RPMI7951 (cell line): ENCODE data around the gene SERPINI1. TPM values are rescaled to one million over a fixed set of nuclear protein-coding genes. Genes with fewer than 3 reads are reported as not detected.
A peak's percentile ranks its signal among the peaks of the same experiment; 100 is the strongest.

Source experiments
- DNase-seq: peaks from one replicate; pipeline ENCODE4 v3.0.0-alpha.2; 2012; ENCODE audit warnings: low read depth
- total RNA-seq: library from RNA; depleted of rRNA; stranded (reverse); fragments of >200 nt; shearing (Covaris generic); gene quantifications from 2 replicates; pipeline ENCODE4 v1.2.3, GENCODE V29; 2014

Gene SERPINI1
- total RNA-seq, 1 experiment from 2014 or later: 1.9 TPM

DNA sequence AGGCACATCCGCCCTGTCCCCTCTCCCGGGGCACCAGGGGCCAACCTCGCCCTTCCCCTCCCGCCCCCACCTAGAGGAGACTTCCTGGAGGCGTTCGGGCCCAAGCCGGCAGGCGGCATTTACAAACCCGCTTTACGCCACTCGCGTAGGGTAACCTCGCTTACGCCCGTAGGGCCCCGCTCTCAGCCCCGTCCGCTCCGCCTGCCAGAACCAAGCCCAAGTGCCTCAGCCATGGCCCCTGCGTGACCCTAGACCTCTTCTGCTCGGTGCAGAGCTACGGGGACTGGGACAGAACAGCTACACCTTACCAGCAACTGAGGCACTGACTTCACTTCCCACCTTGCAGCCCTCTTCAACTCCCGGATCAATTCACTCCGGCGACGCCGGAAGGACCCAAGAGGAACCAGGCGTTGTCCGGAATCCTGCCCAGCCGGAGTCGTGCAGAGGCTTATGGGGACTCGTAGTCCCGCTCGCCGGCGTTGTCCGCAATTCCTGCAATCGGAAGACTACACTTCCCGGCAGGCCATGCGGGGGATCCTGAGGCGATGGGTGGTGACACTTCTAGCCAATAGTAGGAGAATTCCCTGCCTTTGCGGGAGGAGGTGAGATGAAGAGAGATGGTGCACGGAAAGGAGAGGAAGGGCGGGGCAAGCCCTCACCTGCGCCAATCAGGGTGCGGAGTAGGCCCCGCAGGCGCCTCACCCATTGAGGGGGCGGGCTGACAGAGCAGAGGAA is 856 bp upstream of the SERPINI1 start, which contains the start of gene PDCD10:
TSS of gene PDCD10 (minus strand) at position 395 of the 735 bp plus-strand sequence. CDS start 14,735 bp downstream, outside the sequence.
- DNase-seq: peak; percentile 99

- no peak for DNase-seq
Measured at GRCh38 chr3:167736264-167736787, 805 bp downstream of the SERPINI1 start.

- no peak for DNase-seq
Measured at GRCh38 chr3:167736997-167737396, 1.5 kb downstream of the SERPINI1 start.

GRCh38 chr3:167738037-167738436 is 2.5 kb downstream of the SERPINI1 start:
- DNase-seq: no peak

- no peak for DNase-seq
Measured at GRCh38 chr3:167739190-167739810, 3.8 kb downstream of the SERPINI1 start.

DNA sequence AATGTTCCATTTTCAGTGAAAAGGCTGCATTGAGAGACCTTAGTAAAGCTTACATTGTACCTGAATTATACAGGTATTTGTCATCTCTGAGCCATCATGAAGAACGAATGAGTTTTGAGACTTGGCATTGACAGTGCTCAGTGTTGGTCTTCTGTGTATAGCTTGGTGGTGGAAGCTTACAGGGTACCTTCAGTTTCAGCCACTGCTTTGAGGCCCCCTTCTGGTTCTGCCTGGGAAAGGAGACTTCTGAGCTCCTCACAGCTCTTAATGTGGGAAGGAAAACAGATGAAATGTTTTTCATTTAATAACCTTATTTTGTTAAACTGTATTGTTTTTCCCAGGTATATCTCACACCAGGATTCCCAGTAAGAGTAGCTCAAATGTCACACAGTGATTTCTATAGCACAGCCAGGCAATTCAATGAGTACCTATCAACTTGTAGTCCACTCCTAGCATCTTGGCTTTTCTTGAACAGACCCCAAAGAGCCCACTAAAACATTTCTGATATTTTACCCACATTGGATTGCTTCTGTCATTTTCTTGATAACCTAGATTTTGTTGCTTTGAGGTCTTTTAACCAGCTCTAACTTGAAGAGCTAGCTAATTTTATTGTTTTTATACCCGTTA is 5.6 kb downstream of the SERPINI1 start:
- peak; percentile 32 for DNase-seq

DNA sequence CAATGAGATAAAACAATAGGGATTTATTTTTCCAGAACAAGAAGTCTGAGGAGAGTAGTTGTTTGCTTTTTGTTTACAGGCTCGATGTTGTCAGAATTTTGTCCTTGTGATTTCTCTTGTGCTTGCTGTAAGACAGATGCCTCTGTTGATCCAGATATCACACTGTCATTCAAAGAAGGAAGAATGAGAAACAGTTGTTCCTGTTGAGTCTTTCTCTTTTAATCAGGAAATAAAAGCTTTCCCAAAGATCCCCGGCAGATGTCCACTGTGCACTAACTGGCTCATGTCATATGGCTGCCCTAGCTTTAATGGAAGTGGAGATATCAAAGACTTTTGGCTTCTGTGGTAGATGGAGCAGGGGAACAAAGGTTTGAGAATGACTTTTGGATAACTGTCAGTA is 6.8 kb downstream of the SERPINI1 start:
- no peak for DNase-seq

GRCh38 chr3:167743799-167744198 is 8.3 kb downstream of the SERPINI1 start:
- peak; percentile 4 for DNase-seq

DNA sequence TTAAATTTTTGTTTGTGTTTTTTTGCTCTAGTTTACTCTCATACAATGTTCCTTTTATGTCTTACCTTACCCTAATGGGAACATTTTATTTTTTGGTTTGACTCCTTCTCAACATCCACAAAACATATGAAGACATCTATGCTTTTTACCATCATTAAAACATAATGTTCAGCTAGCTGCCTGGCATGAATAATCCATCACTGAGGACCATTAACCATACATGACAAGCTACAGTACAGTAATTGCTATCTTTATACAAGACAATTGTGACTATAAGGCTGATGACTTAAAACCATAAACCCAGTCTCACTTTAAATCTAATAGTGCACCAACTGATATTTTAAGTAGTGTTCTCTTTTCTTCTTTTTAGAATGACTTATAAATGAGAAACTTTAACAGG is 13.7 kb downstream of the SERPINI1 start:
- no peak for DNase-seq

DNA sequence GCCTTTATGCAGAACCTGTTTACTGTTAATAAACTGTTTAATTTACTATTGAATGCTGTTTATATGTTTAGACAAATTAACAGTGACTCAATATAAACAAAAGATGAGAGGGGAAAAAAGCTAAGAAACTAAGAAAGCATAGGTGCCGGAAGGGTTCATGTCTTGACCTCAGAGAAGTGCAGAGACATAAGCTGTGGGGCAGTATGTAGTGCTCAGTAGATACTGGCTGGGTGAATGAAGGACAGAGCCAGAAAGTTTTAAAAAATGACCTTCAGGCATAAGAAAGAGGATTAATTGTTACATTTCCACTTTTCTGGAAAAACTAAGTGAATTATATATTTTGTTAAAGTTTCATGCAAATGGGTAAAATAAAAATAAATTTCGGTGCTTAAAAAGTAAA is 14.2 kb downstream of the SERPINI1 start:
- no peak for DNase-seq

DNA sequence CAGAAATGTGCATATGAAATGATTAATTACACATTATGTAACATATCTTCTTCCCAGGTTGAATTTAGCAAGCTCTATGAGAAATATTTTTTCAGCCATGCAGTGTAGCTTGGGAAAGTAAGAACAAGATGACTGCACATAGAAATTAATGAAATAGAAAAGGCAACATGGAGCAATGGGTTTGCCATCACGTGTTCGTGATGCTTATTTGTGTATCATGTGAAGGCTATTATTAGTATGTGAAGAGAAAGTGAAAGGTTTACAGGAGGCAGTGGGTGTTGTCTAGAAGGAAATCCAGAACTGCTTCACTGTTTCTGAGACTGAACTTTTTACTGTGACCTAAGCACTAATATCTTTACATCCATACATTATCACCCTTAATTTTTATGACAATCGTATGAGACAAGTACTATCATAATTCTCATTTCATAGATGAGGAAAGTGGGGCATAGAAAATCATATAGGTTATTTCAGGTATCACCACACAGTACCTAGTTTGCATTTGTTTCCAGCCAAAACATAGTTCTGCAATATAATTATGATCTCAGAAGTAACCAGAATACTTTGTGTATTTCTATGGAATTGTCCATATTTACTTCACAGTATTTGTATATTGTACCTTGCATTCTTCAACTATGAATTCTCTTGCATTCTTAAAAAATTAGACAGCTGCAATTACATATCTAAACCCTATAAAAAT is 14.9 kb downstream of the SERPINI1 start:
- peak; percentile 14 for DNase-seq

DNA sequence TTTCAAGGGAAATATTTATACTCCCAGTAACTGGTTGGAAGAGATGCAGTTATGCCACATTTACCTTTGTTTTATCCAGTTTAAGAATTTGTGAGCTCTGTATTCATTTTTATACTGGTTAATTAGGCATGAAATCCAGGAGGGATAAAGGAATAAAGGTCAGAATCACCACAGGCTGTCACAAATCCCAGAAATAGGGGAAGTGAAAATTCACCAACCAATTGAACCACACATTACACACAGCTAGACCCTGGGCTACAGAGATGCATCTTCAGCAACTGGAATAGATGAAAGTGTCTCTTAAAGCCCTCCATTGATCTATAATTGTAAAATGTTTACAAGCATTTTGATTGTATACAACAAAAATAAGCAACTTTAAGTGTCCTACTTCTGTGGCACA is 18.5 kb downstream of the SERPINI1 start:
- DNase-seq: no peak

DNA sequence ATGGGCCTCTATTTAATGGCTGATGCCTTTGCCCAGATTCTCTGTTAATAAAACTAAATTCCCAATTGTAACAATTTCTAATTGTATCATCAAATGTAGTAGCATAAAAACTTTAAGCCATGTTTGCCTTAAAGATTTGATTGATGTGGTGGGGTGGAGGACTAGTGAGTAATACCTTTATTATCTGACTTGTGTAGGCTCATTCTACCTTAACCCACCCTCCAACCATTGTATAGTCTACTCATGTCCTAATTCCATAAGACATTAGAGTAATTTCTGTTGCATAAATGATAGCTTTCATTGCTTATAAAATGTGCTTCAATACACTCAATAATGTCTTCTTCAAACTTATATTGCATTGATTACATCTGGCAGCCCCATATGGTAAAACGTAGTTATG is 25.8 kb downstream of the SERPINI1 start:
- DNase-seq: no peak

DNA sequence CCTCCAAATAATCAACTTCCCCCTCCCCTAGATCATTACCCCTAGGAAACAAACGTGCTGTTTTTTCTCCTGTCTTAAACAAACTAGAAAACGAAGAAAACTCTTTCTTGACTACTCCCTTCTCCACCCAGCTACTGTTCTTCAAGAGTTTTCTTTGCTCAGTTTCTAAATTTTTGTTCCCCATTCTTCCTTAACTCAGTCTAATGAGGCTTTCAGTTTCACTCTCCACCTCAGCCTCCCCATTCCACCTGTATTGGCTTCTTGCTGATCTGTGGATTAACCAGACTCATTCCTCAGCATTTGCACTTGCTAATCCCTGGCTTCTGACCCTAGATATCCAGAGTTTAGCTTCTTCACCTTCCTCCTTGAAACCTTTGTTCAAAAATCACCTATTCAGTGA is 26.8 kb downstream of the SERPINI1 start:
- DNase-seq: no peak

- DNase-seq: no peak
Measured at GRCh38 chr3:167772992-167773391, 37.5 kb downstream of the SERPINI1 start.

DNA sequence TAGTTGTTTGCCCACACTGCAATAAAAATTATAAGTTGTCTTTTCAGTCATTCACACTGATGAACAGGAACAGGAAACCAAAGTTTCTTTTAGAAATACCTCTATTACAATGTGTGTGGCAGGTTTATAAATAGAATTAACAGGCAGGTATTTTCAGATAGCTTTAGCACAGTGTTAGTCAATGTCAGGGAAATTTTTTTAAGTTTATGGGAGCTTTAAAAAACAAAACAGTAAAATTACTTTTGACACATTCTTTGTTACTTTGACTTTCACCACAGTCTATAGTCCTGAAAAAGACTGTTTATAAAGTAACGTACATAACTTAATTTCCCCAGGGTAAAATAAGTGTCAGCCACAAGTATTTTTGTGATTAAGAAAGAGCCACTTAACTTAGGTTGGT is 38.1 kb downstream of the SERPINI1 start:
- DNase-seq: no peak

DNA sequence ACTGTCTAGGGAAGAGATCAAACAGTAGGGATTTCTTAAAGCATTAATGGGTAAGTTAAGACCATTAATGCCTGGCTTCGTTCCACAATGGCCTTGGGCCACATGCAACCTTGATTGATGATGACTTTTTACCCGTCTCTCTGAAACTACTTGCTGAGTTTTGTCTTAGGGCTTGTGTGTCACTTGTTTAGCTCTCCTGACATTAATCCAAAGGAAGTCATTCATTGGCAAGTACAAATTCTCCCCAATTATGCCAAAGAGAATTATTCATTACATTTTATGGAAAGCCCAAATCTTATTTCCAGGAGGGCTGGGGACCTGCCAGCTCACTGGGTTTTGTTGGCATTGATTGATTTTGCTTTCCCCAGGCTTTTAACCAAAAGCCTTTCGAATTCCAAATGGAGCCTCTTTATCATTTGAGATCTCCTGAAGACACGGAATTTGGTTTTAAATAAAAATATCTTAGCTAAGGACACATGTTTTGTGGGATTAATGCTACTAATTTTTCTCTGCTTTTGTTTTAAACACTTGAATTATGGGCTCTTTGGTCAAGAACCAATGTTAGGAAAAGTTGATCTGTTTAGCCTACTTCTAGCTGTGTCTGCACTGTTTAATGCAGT is 40.7 kb downstream of the SERPINI1 start:
- DNase-seq: no peak

DNA sequence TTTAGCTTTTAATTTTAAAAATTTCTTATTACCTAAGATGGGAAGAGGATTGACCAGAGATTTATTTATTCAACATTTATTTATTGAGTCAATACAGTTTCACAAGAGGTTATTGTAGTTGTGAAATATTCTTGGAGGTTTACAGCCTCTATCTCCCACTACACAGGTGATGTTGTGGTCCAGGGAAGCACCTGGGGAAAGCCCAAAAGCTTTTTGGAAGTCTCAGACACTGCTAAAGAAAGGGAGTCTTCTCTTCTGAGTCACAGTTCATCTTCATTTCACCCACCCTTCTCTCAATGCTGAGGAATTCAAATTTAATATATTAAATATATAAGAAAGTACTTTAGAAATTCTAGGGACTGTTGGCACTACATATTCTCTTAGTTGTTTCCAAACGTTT is 41.8 kb downstream of the SERPINI1 start:
- no peak for DNase-seq

- DNase-seq: no peak
Measured at GRCh38 chr3:167780214-167780883, 44.8 kb downstream of the SERPINI1 start.

- no peak for DNase-seq
Measured at GRCh38 chr3:167783781-167784180, 48.3 kb downstream of the SERPINI1 start.

DNA sequence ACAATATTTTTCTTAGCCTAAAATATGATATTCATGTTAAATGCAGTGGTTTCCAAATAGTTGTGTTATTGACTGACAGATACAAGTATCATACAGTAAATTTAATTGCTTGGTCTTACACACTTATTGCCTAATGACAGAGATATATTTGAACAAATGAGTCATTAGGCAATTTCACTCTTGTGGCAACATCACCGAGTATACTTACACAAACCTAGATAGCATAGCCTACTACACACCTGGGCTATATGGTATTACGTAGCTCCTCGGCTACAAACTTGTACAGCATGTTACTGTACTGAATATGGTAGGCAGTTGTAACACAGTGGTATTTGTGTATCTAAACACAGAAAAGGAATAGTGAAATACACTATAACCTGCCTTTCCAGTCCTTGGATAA is 50.3 kb downstream of the SERPINI1 start:
- no peak for DNase-seq
